ENCODE results near the gene RNF150. TPM values are rescaled to one million over a fixed set of nuclear protein-coding genes. Genes with fewer than 3 reads are reported as not detected.

The RNF150 gene
- total RNA-seq, 1 experiment from 2014 or later: 2.7 TPM

DNA sequence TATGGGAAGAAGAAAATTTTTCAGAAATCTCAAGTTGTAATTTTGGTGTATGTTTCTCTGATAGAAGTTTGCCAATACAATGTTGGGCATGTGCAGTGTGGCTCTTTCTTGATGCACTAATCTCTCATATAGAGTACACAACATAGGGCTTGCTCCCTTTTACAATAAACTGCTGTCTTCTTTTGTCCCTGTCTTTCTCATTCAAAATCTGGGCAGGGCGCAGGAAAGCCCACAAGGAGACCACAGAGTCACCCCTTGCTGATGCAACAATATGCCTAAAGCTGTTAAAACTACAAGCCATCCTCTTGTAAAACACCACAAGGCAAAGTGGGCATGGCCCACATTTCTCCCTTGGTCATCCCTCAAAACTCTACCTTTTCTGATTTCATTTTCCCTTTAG is 313.7 kb downstream of the RNF150 start:
- BruUV-seq (replicated peaks): no TSS peak
- Histone ChIP-seq H3K4me3 (ENCODE audit: low read depth, low read length, poor library complexity, severe bottlenecking) (no peak overlapping the region), H3K27me3 (replicated peaks; ENCODE audit: insufficient read depth, low read depth, low read length, poor library complexity) (no peaks in the 10 kb centered on the region), H3K4me1 (ENCODE audit: insufficient read depth, low read length, poor library complexity, severe bottlenecking) (no peaks in the 10 kb centered on the region), H3K36me3 (ENCODE audit: insufficient read depth, low read length, poor library complexity, severe bottlenecking) (no peaks in the 10 kb centered on the region), H3K9me3 (ENCODE audit: low read depth, low read length, poor library complexity, severe bottlenecking) (no peaks in the 10 kb centered on the region), H3K27ac (ENCODE audit: low read depth, low read length, poor library complexity, severe bottlenecking) (no peak overlapping the region)
- TF ChIP-seq, protein P1, sequence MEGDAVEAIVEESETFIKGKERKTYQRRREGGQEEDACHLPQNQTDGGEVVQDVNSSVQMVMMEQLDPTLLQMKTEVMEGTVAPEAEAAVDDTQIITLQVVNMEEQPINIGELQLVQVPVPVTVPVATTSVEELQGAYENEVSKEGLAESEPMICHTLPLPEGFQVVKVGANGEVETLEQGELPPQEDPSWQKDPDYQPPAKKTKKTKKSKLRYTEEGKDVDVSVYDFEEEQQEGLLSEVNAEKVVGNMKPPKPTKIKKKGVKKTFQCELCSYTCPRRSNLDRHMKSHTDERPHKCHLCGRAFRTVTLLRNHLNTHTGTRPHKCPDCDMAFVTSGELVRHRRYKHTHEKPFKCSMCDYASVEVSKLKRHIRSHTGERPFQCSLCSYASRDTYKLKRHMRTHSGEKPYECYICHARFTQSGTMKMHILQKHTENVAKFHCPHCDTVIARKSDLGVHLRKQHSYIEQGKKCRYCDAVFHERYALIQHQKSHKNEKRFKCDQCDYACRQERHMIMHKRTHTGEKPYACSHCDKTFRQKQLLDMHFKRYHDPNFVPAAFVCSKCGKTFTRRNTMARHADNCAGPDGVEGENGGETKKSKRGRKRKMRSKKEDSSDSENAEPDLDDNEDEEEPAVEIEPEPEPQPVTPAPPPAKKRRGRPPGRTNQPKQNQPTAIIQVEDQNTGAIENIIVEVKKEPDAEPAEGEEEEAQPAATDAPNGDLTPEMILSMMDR (conservative IDR thresholded peaks at IDR 0.05; ENCODE audit: low read depth, low read length): no peak
- TF ChIP-seq EZH2 (IDR thresholded peaks at IDR 0.05; ENCODE audit: borderline replicate concordance, low read depth, low read length, poor library complexity, severe bottlenecking): no peak
- intact Hi-C loops (cut with micrococcal nuclease; ENCODE audit: unreplicated experiment): no loop called here
- ChIA-PET CTCF (no interaction called here), POLR2A (ENCODE audit: low non-redundant PET) (no interaction called here)
- DNase-seq (ENCODE audit: low spot score): no peak

DNA sequence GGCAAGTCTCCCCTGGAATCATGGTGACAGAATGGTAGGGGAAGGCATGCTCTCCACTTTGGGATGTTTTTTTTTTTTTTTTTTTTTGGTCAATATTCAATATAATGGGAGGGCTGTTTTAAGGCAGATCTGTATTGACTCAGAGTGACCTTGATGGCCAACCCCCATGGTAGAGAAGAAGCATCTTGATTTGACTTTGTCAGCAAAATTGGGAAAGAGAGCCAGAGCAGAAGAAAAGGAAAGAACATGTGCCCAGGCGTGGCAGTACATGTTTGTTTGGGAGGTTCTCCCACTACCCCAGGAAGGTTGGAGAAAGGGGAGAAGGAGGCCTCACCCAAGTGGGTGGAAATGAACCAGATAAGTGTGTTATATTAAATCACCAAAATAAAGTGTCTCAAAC is 314.8 kb downstream of the RNF150 start:
- H3K9me3 ChIP-seq (ENCODE audit: low read depth, low read length, poor library complexity, severe bottlenecking): no peaks in the 10 kb centered on the region
- ChIA-PET POLR2A (ENCODE audit: low non-redundant PET) (no interaction called here), CTCF (no interaction called here)
- no TSS peak for BruUV-seq (replicated peaks)
- no peak overlapping the region for H3K27ac ChIP-seq (ENCODE audit: low read depth, low read length, poor library complexity, severe bottlenecking)
- H3K27me3 ChIP-seq (replicated peaks; ENCODE audit: insufficient read depth, low read depth, low read length, poor library complexity): no peaks in the 10 kb centered on the region
- no peak overlapping the region for H3K4me3 ChIP-seq (ENCODE audit: low read depth, low read length, poor library complexity, severe bottlenecking)
- H3K4me1 ChIP-seq (ENCODE audit: insufficient read depth, low read length, poor library complexity, severe bottlenecking): no peaks in the 10 kb centered on the region
- TF ChIP-seq, protein P1 (conservative IDR thresholded peaks at IDR 0.05; ENCODE audit: low read depth, low read length): no peak
- TF ChIP-seq EZH2 (IDR thresholded peaks at IDR 0.05; ENCODE audit: borderline replicate concordance, low read depth, low read length, poor library complexity, severe bottlenecking): no peak
- intact Hi-C loops (cut with micrococcal nuclease; ENCODE audit: unreplicated experiment): no loop called here
- no peak for DNase-seq (ENCODE audit: low spot score)
- H3K36me3 ChIP-seq (ENCODE audit: insufficient read depth, low read length, poor library complexity, severe bottlenecking): no peaks in the 10 kb centered on the region

DNA sequence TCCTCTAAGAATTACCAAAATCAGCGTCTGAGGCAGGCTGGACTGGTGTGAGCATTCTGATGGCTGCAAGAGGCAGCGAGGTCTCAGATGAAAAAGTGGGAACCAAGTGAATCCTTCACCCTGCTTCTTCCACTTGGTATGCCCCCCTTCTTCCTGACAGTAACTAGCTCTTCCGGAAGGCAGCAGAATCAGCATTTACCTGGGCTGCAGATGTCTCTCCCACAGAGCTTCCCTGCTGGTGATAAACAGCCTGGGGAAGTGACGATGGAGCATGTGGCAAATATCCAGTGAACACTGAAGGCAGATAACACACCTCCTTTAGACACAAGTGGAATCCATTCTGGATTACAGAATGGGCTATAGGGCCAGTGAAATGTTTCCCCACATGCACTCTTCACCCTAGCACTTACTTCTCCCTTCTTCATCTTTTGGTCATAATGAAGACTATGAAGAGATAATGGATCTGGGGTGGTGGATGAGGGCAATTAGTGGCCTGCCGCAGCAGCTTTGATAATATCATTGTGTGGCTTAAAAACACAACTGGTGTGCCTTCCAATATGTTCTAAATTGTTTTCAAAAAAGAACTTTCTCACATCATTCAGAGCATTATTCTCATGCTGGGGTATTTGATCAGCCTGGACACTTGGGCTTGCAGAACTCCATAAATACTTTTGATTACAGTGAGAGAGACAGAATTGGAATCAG is 316.3 kb downstream of the RNF150 start:
- no peak for TF ChIP-seq EZH2 (IDR thresholded peaks at IDR 0.05; ENCODE audit: borderline replicate concordance, low read depth, low read length, poor library complexity, severe bottlenecking)
- Histone ChIP-seq H3K27ac (ENCODE audit: low read depth, low read length, poor library complexity, severe bottlenecking) (no peak overlapping the region), H3K9me3 (ENCODE audit: low read depth, low read length, poor library complexity, severe bottlenecking) (no peaks in the 10 kb centered on the region), H3K36me3 (ENCODE audit: insufficient read depth, low read length, poor library complexity, severe bottlenecking) (no peaks in the 10 kb centered on the region), H3K4me1 (ENCODE audit: insufficient read depth, low read length, poor library complexity, severe bottlenecking) (no peaks in the 10 kb centered on the region), H3K27me3 (replicated peaks; ENCODE audit: insufficient read depth, low read depth, low read length, poor library complexity) (no peaks in the 10 kb centered on the region), H3K4me3 (ENCODE audit: low read depth, low read length, poor library complexity, severe bottlenecking) (no peak overlapping the region)
- ChIA-PET POLR2A (ENCODE audit: low non-redundant PET) (no interaction called here), CTCF (interaction anchor here (0.6 kb wide), 1 partner anchor 67 kb away, joined by 3 read pairs; no protein-coding TSS in a partner anchor)
- no peak for DNase-seq (ENCODE audit: low spot score)
- BruUV-seq (replicated peaks): no TSS peak
- intact Hi-C loops (cut with micrococcal nuclease; ENCODE audit: unreplicated experiment): no loop called here

DNA sequence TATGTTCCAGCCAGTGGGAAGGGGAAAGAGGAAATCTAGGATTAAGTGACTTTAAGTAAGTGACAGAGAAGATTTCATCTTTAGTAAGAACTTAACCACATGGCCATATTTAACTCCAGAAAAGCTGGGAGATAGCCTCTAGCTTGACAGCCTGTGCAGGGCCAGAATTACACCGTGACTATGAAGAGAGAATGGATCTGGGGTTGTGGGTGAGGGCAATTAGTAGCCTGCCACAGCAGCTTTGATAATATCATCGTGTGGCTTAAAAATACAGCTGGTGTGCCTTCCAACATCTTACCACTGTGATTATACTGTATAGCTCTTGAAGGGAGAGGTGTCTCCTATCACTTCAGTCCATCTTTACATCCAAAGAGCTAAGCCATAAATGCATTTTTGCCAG is 319.5 kb downstream of the RNF150 start:
- H3K27me3 ChIP-seq (replicated peaks; ENCODE audit: insufficient read depth, low read depth, low read length, poor library complexity): no peaks in the 10 kb centered on the region
- intact Hi-C loops (cut with micrococcal nuclease; ENCODE audit: unreplicated experiment): no loop called here
- no peak overlapping the region for H3K4me3 ChIP-seq (ENCODE audit: low read depth, low read length, poor library complexity, severe bottlenecking)
- ChIA-PET POLR2A (ENCODE audit: low non-redundant PET) (no interaction called here), CTCF (no interaction called here)
- H3K27ac ChIP-seq (ENCODE audit: low read depth, low read length, poor library complexity, severe bottlenecking): no peak overlapping the region
- no peak for TF ChIP-seq EZH2 (IDR thresholded peaks at IDR 0.05; ENCODE audit: borderline replicate concordance, low read depth, low read length, poor library complexity, severe bottlenecking)
- TF ChIP-seq, protein P1 (conservative IDR thresholded peaks at IDR 0.05; ENCODE audit: low read depth, low read length): no peak
- no peak for DNase-seq (ENCODE audit: low spot score)
- BruUV-seq (replicated peaks): no TSS peak
- no peaks in the 10 kb centered on the region for H3K4me1 ChIP-seq (ENCODE audit: insufficient read depth, low read length, poor library complexity, severe bottlenecking)
- H3K9me3 ChIP-seq (ENCODE audit: low read depth, low read length, poor library complexity, severe bottlenecking): no peaks in the 10 kb centered on the region
- H3K36me3 ChIP-seq (ENCODE audit: insufficient read depth, low read length, poor library complexity, severe bottlenecking): no peaks in the 10 kb centered on the region

Data from A673 (cell line).